ENCODE results near the gene MCCC2. TPM values are rescaled to one million over a fixed set of nuclear protein-coding genes. Genes with fewer than 3 reads are reported as not detected.
A peak's percentile ranks its signal among the peaks of the same experiment; 100 is the strongest.

The MCCC2 gene
- total and polyA plus RNA-seq, 2 of the 13 experiments (the other 11 are each of a cell fraction or from before 2014, with no cell fraction given): 44.8 to 83.6 TPM

- TF ChIP-seq ZFP37 (CRISPR knock-in tag; IDR thresholded peaks at IDR 0.05; ENCODE audit: borderline replicate concordance): peak; percentile 82; the same call in 1 of the 2 replicates
- TF ChIP-seq MYC (CRISPR knock-in tag; IDR thresholded peaks at IDR 0.05; ENCODE audit: borderline replicate concordance): peak; percentile 96
- TF ChIP-seq ZNF329 (CRISPR knock-in tag; IDR thresholded peaks at IDR 0.05; ENCODE audit: low read depth): peak; percentile 78; the same call in 1 of the 2 replicates
- peak; percentile 44 for TF ChIP-seq ZNF607 (CRISPR knock-in tag; IDR thresholded peaks at IDR 0.05; ENCODE audit: borderline replicate concordance)
- TF ChIP-seq MIXL1 (CRISPR knock-in tag; IDR thresholded peaks at IDR 0.05): no peak
- TF ChIP-seq CTCF (CRISPR knock-in tag; IDR thresholded peaks at IDR 0.05): no peak
- TF ChIP-seq REL (CRISPR knock-in tag; conservative IDR thresholded peaks at IDR 0.05): no peak
- no peak for TF ChIP-seq ZNF317 (CRISPR knock-in tag; IDR thresholded peaks at IDR 0.05)
- peak; percentile 65 for TF ChIP-seq SP4 (CRISPR knock-in tag; IDR thresholded peaks at IDR 0.05)
- peak; percentile 72; the same call in 1 of the 2 replicates for TF ChIP-seq ESRRA (CRISPR knock-in tag; IDR thresholded peaks at IDR 0.05; ENCODE audit: low read depth)
- no peak for TF ChIP-seq AKNA (CRISPR knock-in tag; IDR thresholded peaks at IDR 0.05; ENCODE audit: borderline replicate concordance)
- TF ChIP-seq ZNF530 (CRISPR knock-in tag; IDR thresholded peaks at IDR 0.05; ENCODE audit: low read depth): no peak
- no peak for TF ChIP-seq PRDM15 (CRISPR knock-in tag; IDR thresholded peaks at IDR 0.05)
- peak; percentile 65; the same call in 1 of the 2 replicates for TF ChIP-seq ZBTB2 (CRISPR knock-in tag; IDR thresholded peaks at IDR 0.05; ENCODE audit: low read depth)
- TF ChIP-seq ARHGAP35 (CRISPR knock-in tag; IDR thresholded peaks at IDR 0.05; ENCODE audit: borderline replicate concordance): peak; percentile 55; the same call in 1 of the 2 replicates
Observed at GRCh38 chr5:71586941-71587765, at the start of gene MCCC2 (continued).

Measured in HepG2 (cell line).